Measurements from ENCODE around the gene RTN4RL2.

GRCh38 chr11:57493507-57494503 lies 33.5 kb downstream of the RTN4RL2 start:
- no peak for TF ChIP-seq POLR2A (IDR thresholded peaks at IDR 0.05)
- peak; percentile 72 to 79 (median 73) for TF ChIP-seq CTCF (IDR thresholded peaks at IDR 0.05)
- TF ChIP-seq POLR2AphosphoS5 (IDR thresholded peaks at IDR 0.05): no peak
